Activated CD4-positive, alpha-beta T cell treated with anti-CD3 and anti-CD28 coated beads for 1 hour (primary cell): ENCODE measurements around the gene SLC25A47.
"Not testable (repeated sequence)": the region's sequence is repeated elsewhere in the genome, so short reads cannot be mapped to it uniquely, and the experiment has no call there.

Experiments used
- DNase-seq: peaks from one replicate; pipeline ENCODE4 v3.0.0-alpha.2; 2020

Gene SLC25A47

DNA sequence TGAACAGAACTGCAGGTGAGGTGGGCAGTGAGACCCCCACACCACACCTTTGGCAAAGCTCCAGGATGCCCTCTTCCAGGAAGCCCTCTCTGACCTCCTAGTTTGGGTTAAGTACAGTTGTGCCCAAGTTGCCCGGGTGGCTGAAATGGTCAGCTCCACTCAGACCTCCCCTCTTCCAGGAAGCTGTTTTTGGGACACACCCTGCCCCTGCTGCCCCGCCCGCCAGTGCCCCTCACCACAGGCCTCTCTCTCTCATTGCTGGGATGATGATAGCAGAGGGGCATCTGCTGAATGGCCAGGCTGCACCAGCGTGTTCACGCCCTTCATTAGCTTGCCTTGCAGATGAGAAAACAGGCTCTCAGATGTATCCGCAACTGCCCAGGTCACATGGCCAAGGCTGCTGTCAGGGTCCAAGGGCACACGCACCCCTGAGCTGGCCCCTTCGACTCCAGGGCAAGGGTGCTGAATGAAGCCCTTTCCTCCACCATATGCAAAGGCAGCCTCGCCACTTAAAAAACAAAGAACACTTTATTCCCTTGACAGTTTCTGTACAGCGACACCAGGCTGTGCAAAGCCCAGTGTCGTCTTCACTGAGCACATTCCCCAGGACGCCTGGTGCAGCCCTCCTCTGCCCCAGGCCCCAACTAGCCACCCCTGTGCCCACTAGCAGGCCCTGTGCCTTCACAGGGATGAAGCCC, 32.4 kb upstream of the SLC25A47 start:
- DNase-seq: no peak

DNA sequence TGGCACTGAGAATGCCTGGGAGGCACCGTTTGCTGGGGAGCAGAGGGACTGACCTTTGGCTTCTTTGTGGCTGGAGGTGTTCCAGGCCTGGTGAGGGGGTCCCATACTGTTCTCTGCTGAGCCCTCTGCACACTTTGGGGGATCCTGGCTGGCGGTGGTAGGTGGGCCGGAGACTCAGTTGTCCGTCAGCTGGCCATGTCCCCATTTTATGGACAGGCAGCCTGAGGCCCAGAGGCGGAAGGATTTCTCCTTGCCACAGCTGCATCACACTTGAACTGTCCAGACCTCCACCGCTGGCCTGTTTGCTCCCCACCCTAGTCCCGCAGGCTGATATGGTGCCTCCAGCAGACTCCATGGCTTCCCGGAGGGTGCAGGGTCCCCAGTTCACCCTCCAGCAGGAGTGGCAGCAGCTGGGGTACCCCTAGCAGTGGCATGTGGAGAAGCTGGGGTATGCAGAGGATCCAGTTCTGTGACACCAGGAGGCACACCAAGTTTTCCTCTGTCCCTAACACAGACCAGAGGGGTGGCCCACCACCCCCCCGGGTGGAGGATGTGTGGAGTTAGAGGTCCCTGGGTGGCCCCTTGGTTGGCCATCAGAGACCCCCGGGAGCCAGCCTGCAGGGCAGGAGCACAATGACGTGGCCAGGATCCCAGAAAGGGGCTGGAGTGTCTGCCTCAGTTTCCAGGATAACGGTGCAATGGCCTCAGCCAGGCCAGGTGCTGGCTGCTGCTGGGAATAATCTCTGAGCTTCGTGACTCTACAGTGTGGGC, 31.6 kb upstream of the SLC25A47 start:
- no peak for DNase-seq

DNA sequence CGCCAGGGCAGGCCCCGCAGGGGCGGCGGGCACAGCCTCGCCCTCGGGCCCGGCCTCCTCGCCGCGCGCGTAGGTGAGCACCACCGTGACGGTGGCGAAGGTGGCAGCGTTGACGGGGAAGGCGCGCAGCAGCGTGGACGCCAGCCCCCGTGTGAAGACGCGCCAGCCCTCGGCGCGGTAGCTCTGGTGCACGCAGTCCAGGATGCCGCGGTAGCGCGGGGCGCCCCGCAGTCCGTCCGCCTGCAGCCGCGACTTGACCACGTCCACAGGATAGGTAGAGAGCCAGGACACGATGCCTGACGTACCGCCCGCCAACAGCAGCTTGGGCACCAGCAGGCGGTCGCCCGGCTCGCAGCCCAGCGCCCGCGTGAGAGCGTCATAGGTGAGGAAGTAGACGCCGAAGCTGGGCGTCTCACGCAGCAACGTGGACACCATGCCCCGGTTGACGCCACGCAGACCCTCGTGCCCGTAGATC, 30.8 kb upstream of the SLC25A47 start:
- no peak for DNase-seq

- DNase-seq: no peak
Measured at GRCh38 chr14:100292776-100293461, 30.2 kb upstream of the SLC25A47 start.

DNA sequence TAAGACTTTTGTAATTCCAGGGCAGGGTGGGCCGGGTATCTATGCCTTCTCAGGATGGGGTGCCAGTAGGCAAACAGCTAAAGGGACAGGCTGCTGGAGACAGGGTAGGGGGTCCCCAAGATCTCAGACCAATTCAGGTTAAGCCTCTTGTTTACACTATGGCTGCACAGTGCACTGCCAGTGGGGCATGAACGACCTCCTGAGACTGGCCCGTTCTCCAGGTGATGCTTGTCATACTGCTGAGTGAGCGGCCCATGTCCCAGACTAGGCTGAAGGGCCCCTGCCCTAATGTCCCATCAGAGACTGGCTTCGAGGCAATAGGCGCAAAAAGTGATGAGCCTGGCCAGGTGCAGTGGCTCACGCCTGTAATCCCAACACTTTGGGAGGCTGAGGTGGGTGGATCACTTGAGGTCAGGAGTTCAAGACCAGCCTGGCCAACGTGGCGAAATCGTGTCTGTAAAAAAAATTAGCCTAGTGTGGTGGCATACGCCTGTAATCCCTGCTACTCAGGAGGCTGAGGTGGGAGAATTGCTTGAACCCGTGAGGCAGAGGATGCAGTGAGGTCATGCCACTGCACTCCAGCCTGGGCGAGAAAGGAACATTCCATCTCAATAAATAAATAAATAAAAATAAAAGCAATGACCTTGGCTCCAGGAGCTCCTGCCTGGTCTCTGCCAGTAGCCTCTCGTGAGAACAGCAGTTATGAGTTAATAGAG, 29.5 kb upstream of the SLC25A47 start:
- DNase-seq: no peak

- no peak for DNase-seq
Measured at GRCh38 chr14:100294213-100294962, 28.8 kb upstream of the SLC25A47 start.

DNA sequence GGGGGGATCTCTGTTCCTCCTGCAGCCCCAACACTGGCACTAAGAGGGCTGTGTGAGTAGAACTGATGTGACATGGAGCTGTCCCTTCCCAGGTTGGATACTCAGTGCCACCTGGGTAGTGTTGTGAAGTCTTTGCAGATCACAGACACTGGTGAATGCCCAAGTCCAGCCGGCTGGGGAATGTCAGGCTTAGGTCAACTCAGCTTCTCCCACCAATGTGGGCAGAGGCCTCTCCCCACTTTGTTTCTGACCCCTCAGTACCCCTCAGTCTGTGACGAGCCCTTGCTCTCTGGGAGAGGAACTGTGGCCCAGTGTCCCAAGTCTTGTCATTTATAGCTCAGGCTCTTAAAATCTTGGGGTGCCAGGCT, 28.2 kb upstream of the SLC25A47 start:
- DNase-seq: no peak

DNA sequence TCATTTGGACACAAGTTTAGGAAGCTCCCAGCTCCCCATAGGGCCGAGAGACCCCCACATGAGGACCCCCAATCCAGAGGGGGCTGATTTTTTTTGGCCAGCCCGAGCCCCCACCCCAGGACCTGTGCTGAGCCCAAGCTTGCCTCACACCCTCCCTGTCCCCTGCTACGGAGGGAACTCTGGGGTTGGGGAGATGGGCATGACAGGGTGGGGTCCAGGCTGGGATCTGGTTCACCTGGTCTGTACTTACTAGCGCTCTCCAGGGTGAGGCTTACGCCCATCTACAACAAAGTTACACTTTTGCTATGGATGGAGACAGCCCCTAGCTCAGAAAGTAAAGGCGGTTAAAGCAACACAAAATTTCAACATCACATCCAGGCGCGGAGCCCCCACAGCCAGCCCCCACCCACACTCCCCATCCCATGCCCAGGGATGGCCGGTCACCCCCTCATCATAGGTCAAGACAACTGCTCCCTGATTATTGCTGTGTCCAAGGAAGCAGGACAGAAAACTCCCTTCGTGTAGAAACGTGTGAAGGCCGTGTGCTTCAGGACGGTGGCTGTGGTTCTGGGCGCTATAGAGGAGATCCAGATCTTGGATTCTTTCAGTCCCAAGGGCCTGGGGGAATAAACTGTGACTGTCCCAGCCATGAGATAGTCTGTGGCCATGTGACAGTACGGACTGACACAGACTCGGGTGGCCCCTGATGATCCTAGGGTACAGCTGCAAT, 27.6 kb upstream of the SLC25A47 start:
- DNase-seq: no peak

- no peak for DNase-seq
Measured at GRCh38 chr14:100296106-100296651, 27.0 kb upstream of the SLC25A47 start.

GRCh38 chr14:100296729-100297128, 26.4 kb upstream of the SLC25A47 start:
- DNase-seq: not testable (repeated sequence)

GRCh38 chr14:100297320-100298300, 25.5 kb upstream of the SLC25A47 start:
- no peak for DNase-seq

DNA sequence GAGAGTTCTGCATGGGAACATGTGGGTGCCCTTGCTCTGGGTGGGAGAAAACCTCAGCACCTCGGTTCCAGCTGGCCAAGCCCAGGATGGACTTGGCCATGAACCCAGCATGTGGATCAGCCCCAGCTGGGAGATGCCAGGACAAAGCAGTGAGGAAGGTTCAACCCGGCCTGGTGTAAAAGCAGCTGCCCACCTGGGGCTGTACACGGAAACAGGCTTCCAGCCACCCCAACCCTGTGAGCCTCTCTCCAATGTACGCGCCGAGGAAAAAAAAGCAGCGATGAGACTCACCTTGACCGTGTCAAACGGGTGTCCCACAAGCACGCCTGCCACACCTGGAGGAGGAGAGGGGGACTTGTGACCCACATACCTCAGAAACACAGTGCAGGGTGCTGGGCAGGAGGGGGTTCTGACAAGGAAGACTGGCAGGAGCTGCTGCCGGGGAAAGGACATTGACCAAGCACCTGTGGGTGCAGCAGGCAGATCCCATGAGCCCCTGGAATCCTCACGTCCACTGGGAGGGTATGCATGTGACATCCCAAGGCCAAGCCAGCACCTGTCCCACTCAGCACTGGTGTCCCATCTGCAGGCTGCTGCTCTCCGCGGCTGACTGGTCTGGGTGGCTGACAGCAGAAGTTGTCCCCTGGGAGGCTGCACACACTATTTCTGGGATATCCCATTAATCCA, 24.4 kb upstream of the SLC25A47 start:
- no peak for DNase-seq

DNA sequence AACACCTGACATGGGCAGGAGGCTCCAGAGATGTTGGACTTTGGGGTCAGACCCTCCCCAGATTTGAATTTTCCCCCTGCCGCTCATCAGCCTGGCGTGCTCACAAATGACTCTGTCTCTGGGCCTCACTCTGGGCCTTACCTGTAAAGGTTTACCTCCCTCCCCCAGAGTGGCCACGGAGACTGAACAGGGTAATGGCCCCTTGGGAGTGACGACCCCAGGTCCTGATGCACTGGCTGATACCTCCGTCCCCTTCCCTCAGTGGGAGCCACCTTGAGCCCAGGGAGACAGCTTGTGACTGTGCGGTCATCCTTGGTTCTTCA, 23.9 kb upstream of the SLC25A47 start:
- DNase-seq: no peak

DNA sequence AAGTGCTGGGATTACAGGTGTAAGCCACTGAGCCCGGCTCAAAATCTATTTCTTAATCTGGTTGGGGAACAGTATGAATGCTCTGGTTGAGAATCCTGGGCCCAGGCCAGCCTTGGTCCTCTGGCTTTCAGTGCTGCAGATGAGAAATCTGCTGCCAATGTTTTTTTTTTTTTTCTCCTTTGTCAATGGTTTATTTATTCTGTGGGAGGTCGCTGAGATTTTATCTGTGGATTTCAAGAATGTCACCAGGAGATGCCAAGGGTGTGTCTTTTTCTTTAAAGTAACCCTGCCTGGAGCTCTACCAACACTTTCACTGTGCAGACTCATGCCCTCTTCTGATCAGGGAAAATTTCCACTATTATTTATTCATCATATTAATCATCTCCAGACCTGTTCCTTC, 20.5 kb upstream of the SLC25A47 start:
- DNase-seq: no peak

GRCh38 chr14:100303179-100303578, 20.0 kb upstream of the SLC25A47 start:
- DNase-seq: no peak

GRCh38 chr14:100303925-100304324, 19.2 kb upstream of the SLC25A47 start:
- no peak for DNase-seq

GRCh38 chr14:100304825-100305323, 18.3 kb upstream of the SLC25A47 start:
- DNase-seq: no peak

GRCh38 chr14:100305324-100306100, 17.6 kb upstream of the SLC25A47 start:
- DNase-seq: peak; percentile 29
